ENCODE results near the gene ABCB4.

DNA sequence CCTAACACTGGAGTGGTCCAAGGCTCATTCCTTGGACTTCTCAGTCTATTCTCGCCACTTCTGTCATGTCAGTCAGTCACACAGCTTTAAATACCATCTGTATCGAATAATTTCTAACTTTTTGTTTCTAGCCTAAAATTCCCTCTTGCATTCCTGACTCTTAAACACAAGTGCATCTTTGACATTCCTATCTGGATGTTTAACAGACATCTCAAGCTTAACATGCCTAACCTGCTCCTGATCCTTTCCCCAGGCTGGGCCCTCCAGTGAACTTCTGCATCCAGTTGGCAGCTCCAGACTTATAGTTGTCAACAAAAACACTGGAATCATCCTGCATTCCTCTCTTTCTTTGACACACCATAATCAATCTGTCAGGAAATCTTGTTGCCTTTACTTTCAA, 4.5 kb upstream of the ABCB4 start:
- TF ChIP-seq, protein P1, sequence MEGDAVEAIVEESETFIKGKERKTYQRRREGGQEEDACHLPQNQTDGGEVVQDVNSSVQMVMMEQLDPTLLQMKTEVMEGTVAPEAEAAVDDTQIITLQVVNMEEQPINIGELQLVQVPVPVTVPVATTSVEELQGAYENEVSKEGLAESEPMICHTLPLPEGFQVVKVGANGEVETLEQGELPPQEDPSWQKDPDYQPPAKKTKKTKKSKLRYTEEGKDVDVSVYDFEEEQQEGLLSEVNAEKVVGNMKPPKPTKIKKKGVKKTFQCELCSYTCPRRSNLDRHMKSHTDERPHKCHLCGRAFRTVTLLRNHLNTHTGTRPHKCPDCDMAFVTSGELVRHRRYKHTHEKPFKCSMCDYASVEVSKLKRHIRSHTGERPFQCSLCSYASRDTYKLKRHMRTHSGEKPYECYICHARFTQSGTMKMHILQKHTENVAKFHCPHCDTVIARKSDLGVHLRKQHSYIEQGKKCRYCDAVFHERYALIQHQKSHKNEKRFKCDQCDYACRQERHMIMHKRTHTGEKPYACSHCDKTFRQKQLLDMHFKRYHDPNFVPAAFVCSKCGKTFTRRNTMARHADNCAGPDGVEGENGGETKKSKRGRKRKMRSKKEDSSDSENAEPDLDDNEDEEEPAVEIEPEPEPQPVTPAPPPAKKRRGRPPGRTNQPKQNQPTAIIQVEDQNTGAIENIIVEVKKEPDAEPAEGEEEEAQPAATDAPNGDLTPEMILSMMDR (IDR thresholded peaks at IDR 0.05), result no peak
- TF ChIP-seq EP300 (IDR thresholded peaks at IDR 0.05) (no peak), POLR2AphosphoS5 (IDR thresholded peaks at IDR 0.05) (no peak), POLR2A (IDR thresholded peaks at IDR 0.05) (no peak)
